Endometrium (tissue), 2 donors: ENCODE results near the gene LINGO3.
"Not testable (repeated sequence)": the region's sequence is repeated elsewhere in the genome, so short reads cannot be mapped to it uniquely, and the experiment has no call there.

ENCODE experiments used
- FAIRE-seq: peaks from 2 replicates; lab custom pipeline; 2012; peaks lifted over from hg19 to GRCh38; lab: Jason Lieb, UNC
- donor health status: control.
- donor health status: control.

LINGO3 gene

GRCh38 chr19:2281265-2282061 lies 26.5 kb downstream of the LINGO3 start:
- not testable (repeated sequence) for FAIRE-seq

GRCh38 chr19:2280633-2281264 lies 27.2 kb downstream of the LINGO3 start:
- no peak for FAIRE-seq

GRCh38 chr19:2278459-2279158 lies 29.3 kb downstream of the LINGO3 start:
- FAIRE-seq, result no peak

- FAIRE-seq, result no peak
These were observed 30.8 kb downstream of the LINGO3 start for GRCh38 chr19:2277138-2277537.

GRCh38 chr19:2276429-2276986 lies 31.4 kb downstream of the LINGO3 start:
- FAIRE-seq, result no peak

- FAIRE-seq, result no peak
These were observed 32.1 kb downstream of the LINGO3 start for GRCh38 chr19:2275588-2276428.

- FAIRE-seq, result no peak
These were observed 32.9 kb downstream of the LINGO3 start for GRCh38 chr19:2274931-2275535.

- FAIRE-seq, result no peak
These were observed 33.7 kb downstream of the LINGO3 start for GRCh38 chr19:2274185-2274711.

GRCh38 chr19:2273356-2274184 lies 34.4 kb downstream of the LINGO3 start:
- no peak for FAIRE-seq

- FAIRE-seq, result no peak
These were observed 36.5 kb downstream of the LINGO3 start for GRCh38 chr19:2271234-2272103.

GRCh38 chr19:2270423-2271233 lies 37.3 kb downstream of the LINGO3 start:
- FAIRE-seq, result no peak

GRCh38 chr19:2270157-2270422 lies 37.9 kb downstream of the LINGO3 start:
- FAIRE-seq, result no peak

GRCh38 chr19:2269244-2270156 lies 38.5 kb downstream of the LINGO3 start:
- FAIRE-seq, result no peak

- FAIRE-seq, result no peak
These were observed 39.1 kb downstream of the LINGO3 start for GRCh38 chr19:2268861-2269243.

GRCh38 chr19:2268480-2268830 lies 39.5 kb downstream of the LINGO3 start:
- no peak for FAIRE-seq

GRCh38 chr19:2266183-2266993 lies 41.6 kb downstream of the LINGO3 start:
- no peak for FAIRE-seq
